HepG2 (cell line): ENCODE measurements around the gene ARID1A. TPM values are rescaled to one million over a fixed set of nuclear protein-coding genes. Genes with fewer than 3 reads are reported as not detected.

Source experiments
- CREB1 ChIP-seq, 2 experiments: fragments of 450-650 bp in 1 of 2; IDR thresholded peaks; 2 replicates each; pipeline ENCODE4 v1.6.1; 2016 to 2017; ENCODE audit warnings: control low read depth in 1 of 2, mild to moderate bottlenecking in 1 of 2, missing compliant biosample characterization in 1 of 2, missing genetic modification characterization in 1 of 2
- FOXK2 ChIP-seq: fragments of 450-650 bp; IDR thresholded peaks from 2 replicates; pipeline ENCODE4 v1.6.1; 2016
- FOXO1 ChIP-seq: sonication (generic); formaldehyde crosslinking; IDR thresholded peaks from 2 replicates; pipeline ENCODE4 v1.4.0; 2020; ENCODE audit warnings: missing genetic modification reagents
- NFYB ChIP-seq: sonication (generic); formaldehyde crosslinking; IDR thresholded peaks from 2 replicates; pipeline ENCODE4 v1.4.0; 2020; ENCODE audit warnings: missing genetic modification reagents
- NFYC ChIP-seq: IDR thresholded peaks from 2 replicates; pipeline ENCODE4 v1.6.1; 2016; ENCODE audit warnings: missing genetic modification reagents, missing compliant biosample characterization
- SOX6 ChIP-seq, 2 experiments: fragments of 450-650 bp in 1 of 2; sonication (generic) in 1 of 2; formaldehyde crosslinking in 1 of 2; IDR thresholded peaks; 2 replicates each; pipeline versions ENCODE4 v1.4.0 to v1.6.1; 2017 to 2020; ENCODE audit warnings: antibody characterized with exemption in 1 of 2, mild to moderate bottlenecking in 1 of 2, missing genetic modification reagents in 1 of 2
- ZNF678 ChIP-seq: sonication (generic); formaldehyde crosslinking; IDR thresholded peaks from 2 replicates; pipeline ENCODE4 v1.4.0; 2020; ENCODE audit warnings: mild to moderate bottlenecking, missing genetic modification reagents
- polyA plus RNA-seq, 8 experiments: library from polyadenylated mRNA; depleted of rRNA in 3 of 8; stranded (reverse) in 7 of 8; unstranded in 1 of 8; fragments of >200 nt; fragmentation: Illumina TruSeq in 4 of 8; extraction: Trizol in 4 of 8; gene quantifications; 2 replicates each; pipeline versions ENCODE4 v1.2.1 to v1.2.3, GENCODE V29; 2011 to 2016; ENCODE audit warnings: low read depth in 4 of 8, missing spikeins in 1 of 8, mixed read lengths in 1 of 8; ENCODE audit not compliant: insufficient read depth in 1 of 8
- total RNA-seq, 5 experiments: library from RNA; depleted of rRNA; stranded (reverse); fragments of >200 nt; fragmentation: Illumina TruSeq; extraction: Trizol; gene quantifications; 2 replicates each; pipeline ENCODE4 v1.2.3, GENCODE V29; 2016; ENCODE audit warnings: low read depth in 1 of 5
- TF ChIP-seq, protein P1 (sequence below): sonication (generic); formaldehyde crosslinking; IDR thresholded peaks from one replicate; pipeline ENCODE4 v1.5.1; 2020; ENCODE audit warnings: mild to moderate bottlenecking, missing genetic modification reagents; ENCODE audit errors: not compliant biosample characterization
- TF ChIP-seq, protein P2 (sequence below): IDR thresholded peaks from 2 replicates; pipeline ENCODE4 v1.6.1; 2012; ENCODE audit warnings: inconsistent platforms
- TF ChIP-seq, protein P3 (sequence below): sonication (generic); formaldehyde crosslinking; IDR thresholded peaks from 2 replicates; pipeline ENCODE4 v1.4.0; 2020; ENCODE audit warnings: missing genetic modification reagents
- TF ChIP-seq, protein P4 (sequence below): IDR thresholded peaks from 2 replicates; pipeline ENCODE4 v1.6.1; 2016; ENCODE audit warnings: low read depth, control low read depth
- TF ChIP-seq, protein P5 (sequence below): sonication (generic); formaldehyde crosslinking; IDR thresholded peaks from 2 replicates; pipeline ENCODE4 v1.4.0; 2020; ENCODE audit warnings: missing genetic modification reagents

ARID1A gene
- total and polyA plus RNA-seq, 2 of the 13 experiments (the other 11 are each of a cell fraction or from before 2014, with no cell fraction given): 11.9 to 15.9 TPM

DNA sequence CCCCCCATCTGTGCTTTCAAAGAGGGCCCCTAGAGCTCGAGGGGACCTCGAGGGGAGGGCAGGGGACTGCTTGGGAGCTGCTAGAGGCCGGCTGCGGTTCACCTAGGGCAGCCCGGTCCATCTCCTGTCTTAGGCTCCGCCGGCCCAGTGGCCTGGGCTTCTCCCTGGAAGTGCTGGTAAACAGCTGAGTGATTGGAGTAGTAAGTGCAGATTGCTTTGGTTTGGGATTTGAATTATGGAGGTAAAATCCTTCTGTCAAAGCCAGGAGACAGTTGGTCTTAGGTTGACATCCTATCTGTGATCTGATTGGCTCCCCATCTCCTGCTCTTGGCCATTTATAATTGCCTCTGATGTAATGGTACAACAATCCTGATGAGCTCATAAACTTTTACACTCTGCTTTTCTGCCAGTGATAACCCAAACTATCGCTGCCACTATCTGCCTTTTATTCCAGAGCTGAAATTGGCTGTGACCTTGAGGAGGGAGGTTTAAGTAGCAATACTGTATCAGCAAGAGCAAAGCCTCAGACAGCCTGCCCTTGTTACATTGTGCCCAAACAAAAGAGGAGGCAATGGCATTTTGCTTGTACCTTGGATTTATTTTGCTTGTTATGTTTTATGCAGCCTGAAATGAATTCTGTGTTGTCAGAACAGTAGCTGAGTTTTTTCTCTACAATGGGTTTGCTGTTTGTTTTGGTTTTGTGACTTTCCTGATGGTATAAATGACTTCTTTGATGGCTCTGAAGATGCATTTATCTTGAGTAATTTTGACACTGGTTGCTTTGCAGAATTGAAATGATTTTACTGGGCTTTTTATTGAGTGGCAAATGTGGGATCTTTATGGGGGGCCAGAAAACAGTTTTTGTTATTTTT is 2.4 kb downstream of the ARID1A start (continued):
- TF ChIP-seq, protein P1, sequence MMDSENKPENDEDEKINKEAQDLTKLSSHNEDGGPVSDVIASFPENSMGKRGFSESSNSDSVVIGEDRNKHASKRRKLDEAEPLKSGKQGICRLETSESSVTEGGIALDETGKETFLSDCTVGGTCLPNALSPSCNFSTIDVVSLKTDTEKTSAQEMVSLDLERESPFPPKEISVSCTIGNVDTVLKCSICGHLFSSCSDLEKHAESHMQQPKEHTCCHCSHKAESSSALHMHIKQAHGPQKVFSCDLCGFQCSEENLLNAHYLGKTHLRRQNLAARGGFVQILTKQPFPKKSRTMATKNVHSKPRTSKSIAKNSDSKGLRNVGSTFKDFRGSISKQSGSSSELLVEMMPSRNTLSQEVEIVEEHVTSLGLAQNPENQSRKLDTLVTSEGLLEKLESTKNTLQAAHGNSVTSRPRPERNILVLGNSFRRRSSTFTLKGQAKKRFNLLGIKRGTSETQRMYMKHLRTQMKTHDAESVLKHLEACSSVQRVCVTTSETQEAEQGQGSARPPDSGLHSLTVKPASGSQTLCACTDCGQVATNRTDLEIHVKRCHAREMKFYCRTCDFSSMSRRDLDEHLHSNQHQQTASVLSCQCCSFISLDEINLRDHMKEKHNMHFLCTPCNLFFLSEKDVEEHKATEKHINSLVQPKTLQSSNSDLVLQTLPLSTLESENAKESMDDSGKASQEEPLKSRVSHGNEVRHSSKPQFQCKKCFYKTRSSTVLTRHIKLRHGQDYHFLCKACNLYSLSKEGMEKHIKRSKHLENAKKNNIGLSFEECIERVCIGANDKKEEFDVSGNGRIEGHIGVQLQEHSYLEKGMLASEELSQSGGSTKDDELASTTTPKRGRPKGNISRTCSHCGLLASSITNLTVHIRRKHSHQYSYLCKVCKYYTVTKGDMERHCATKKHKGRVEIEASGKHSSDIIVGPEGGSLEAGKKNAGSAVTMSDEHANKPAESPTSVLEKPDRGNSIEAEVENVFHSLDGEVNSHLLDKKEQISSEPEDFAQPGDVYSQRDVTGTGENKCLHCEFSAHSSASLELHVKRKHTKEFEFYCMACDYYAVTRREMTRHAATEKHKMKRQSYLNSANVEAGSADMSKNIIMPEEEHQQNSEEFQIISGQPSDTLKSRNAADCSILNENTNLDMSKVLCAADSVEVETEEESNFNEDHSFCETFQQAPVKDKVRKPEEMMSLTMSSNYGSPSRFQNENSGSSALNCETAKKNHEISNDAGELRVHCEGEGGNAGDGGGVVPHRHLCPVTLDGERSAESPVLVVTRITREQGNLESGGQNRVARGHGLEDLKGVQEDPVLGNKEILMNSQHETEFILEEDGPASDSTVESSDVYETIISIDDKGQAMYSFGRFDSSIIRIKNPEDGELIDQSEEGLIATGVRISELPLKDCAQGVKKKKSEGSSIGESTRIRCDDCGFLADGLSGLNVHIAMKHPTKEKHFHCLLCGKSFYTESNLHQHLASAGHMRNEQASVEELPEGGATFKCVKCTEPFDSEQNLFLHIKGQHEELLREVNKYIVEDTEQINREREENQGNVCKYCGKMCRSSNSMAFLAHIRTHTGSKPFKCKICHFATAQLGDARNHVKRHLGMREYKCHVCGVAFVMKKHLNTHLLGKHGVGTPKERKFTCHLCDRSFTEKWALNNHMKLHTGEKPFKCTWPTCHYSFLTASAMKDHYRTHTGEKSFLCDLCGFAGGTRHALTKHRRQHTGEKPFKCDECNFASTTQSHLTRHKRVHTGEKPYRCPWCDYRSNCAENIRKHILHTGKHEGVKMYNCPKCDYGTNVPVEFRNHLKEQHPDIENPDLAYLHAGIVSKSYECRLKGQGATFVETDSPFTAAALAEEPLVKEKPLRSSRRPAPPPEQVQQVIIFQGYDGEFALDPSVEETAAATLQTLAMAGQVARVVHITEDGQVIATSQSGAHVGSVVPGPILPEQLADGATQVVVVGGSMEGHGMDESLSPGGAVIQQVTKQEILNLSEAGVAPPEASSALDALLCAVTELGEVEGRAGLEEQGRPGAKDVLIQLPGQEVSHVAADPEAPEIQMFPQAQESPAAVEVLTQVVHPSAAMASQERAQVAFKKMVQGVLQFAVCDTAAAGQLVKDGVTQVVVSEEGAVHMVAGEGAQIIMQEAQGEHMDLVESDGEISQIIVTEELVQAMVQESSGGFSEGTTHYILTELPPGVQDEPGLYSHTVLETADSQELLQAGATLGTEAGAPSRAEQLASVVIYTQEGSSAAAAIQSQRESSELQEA (CRISPR knock-in tag): no peak
- peak; percentile 72 for TF ChIP-seq NFYC (CRISPR knock-in tag)
- TF ChIP-seq FOXO1 (CRISPR knock-in tag): no peak
- no peak for TF ChIP-seq SOX6 (IDR thresholded peaks at IDR 0.05)
- peak; percentile 38; the same call in 1 of the 2 replicates for TF ChIP-seq SOX6 (CRISPR knock-in tag; IDR thresholded peaks at IDR 0.05)
- TF ChIP-seq ZNF678 (CRISPR knock-in tag): no peak
- TF ChIP-seq, protein P2, sequence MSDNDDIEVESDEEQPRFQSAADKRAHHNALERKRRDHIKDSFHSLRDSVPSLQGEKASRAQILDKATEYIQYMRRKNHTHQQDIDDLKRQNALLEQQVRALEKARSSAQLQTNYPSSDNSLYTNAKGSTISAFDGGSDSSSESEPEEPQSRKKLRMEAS: peak; percentile 40
- TF ChIP-seq, protein P3, sequence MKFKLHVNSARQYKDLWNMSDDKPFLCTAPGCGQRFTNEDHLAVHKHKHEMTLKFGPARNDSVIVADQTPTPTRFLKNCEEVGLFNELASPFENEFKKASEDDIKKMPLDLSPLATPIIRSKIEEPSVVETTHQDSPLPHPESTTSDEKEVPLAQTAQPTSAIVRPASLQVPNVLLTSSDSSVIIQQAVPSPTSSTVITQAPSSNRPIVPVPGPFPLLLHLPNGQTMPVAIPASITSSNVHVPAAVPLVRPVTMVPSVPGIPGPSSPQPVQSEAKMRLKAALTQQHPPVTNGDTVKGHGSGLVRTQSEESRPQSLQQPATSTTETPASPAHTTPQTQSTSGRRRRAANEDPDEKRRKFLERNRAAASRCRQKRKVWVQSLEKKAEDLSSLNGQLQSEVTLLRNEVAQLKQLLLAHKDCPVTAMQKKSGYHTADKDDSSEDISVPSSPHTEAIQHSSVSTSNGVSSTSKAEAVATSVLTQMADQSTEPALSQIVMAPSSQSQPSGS (CRISPR knock-in tag): peak; percentile 43; the same call in 1 of the 2 replicates
- peak; percentile 70 for TF ChIP-seq FOXK2
- TF ChIP-seq, protein P4, sequence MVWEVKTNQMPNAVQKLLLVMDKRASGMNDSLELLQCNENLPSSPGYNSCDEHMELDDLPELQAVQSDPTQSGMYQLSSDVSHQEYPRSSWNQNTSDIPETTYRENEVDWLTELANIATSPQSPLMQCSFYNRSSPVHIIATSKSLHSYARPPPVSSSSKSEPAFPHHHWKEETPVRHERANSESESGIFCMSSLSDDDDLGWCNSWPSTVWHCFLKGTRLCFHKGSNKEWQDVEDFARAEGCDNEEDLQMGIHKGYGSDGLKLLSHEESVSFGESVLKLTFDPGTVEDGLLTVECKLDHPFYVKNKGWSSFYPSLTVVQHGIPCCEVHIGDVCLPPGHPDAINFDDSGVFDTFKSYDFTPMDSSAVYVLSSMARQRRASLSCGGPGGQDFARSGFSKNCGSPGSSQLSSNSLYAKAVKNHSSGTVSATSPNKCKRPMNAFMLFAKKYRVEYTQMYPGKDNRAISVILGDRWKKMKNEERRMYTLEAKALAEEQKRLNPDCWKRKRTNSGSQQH (CRISPR knock-in tag): peak; percentile 99
- TF ChIP-seq CREB1 (IDR thresholded peaks at IDR 0.05): 0 out of 2 replicates have a peak, but pooled peaks have one; percentile 34
- TF ChIP-seq CREB1 (CRISPR knock-in tag; IDR thresholded peaks at IDR 0.05): peak; percentile 45
- TF ChIP-seq, protein P5, sequence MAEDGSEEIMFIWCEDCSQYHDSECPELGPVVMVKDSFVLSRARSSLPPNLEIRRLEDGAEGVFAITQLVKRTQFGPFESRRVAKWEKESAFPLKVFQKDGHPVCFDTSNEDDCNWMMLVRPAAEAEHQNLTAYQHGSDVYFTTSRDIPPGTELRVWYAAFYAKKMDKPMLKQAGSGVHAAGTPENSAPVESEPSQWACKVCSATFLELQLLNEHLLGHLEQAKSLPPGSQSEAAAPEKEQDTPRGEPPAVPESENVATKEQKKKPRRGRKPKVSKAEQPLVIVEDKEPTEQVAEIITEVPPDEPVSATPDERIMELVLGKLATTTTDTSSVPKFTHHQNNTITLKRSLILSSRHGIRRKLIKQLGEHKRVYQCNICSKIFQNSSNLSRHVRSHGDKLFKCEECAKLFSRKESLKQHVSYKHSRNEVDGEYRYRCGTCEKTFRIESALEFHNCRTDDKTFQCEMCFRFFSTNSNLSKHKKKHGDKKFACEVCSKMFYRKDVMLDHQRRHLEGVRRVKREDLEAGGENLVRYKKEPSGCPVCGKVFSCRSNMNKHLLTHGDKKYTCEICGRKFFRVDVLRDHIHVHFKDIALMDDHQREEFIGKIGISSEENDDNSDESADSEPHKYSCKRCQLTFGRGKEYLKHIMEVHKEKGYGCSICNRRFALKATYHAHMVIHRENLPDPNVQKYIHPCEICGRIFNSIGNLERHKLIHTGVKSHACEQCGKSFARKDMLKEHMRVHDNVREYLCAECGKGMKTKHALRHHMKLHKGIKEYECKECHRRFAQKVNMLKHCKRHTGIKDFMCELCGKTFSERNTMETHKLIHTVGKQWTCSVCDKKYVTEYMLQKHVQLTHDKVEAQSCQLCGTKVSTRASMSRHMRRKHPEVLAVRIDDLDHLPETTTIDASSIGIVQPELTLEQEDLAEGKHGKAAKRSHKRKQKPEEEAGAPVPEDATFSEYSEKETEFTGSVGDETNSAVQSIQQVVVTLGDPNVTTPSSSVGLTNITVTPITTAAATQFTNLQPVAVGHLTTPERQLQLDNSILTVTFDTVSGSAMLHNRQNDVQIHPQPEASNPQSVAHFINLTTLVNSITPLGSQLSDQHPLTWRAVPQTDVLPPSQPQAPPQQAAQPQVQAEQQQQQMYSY (CRISPR knock-in tag): peak; percentile 38; the same call in 1 of the 2 replicates
- TF ChIP-seq NFYB (CRISPR knock-in tag): peak; percentile 44; the same call in 1 of the 2 replicates
